Measurements from ENCODE around the gene DEGS2. TPM values are rescaled to one million over a fixed set of nuclear protein-coding genes. Genes with fewer than 3 reads are reported as not detected.

DEGS2 gene
- polyA plus RNA-seq, 2 of the 4 experiments (the other 2 are of a cell fraction): 0.93 to 2.3 TPM

DNA sequence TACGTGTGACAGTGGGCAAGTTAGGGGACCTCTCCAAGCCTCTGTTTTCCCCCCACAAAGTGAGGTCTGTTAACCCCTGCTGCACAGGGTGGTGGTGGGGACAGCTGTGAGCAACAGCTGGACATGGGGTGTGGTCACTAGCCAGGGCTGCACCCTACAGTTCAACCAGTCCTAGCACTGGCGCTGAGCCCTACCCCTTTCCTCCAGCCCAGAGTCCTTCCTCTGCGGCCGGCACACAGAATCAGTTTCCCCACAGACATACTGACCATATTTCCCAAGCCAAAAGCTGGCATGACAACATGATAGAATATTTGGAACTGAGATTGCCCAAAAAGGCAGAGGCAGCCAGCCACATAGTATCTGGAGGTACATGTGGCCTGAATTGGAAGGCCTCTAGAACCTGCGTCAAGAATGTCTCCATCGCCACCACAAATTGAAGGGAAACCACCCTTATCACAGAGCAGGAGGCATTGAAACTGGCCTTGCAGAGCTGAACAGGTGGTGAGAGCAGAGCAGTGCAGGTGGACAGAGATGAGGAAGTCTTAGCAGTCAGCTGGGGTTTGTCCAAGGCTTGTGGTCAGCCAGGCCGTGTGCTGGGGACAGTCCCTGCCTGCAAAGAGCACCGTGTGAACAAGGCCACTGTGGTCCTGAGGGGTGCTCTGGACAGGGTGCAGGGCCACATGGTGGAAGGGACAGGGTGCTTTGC is 21.2 kb downstream of the DEGS2 start (continued):
- TF ChIP-seq ATOH8 (CRISPR knock-in tag; IDR thresholded peaks at IDR 0.05; ENCODE audit: low read depth) (no peak), FOSB (CRISPR knock-in tag; IDR thresholded peaks at IDR 0.05) (no peak)

DNA sequence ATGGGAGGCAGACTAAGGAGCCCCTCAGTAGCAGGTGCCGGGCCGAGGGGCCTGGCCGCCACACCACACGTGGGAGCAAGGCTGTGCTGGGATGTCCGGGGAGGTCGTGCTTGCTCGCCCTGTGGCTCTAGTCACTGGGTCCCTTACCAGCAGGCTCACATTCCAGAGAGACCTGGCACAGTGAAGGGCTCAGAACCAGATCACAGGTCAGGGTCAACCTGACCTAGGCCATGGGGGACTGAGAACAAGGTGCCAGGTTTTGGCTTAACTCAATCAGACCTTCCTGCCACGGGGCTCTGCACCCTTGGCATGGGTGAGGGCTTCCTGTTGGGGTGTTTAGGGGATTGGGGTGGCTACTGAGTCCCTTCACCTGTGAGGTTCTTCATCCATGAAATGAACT is 22.3 kb downstream of the DEGS2 start:
- ChIA-PET POLR2A (no interaction called here), CTCF (interaction anchor here (0.5 to 1.4 kb wide), 2 partner anchors 32 to 56 kb away, joined by 3 to 4 read pairs; no protein-coding TSS in a partner anchor)
- TF ChIP-seq HOXB13 (CRISPR knock-in tag; IDR thresholded peaks at IDR 0.05; ENCODE audit: low read depth) (no peak), ZC3H11A (IDR thresholded peaks at IDR 0.05) (no peak), NFE2L2 (conservative IDR thresholded peaks at IDR 0.05; ENCODE audit: low read length) (no peak), POLR2AphosphoS2 (conservative IDR thresholded peaks at IDR 0.05; ENCODE audit: low read length) (no peak), FOSB (CRISPR knock-in tag; IDR thresholded peaks at IDR 0.05) (no peak), CBX8 (IDR thresholded peaks at IDR 0.05) (no peak), ZSCAN20 (CRISPR knock-in tag; IDR thresholded peaks at IDR 0.05) (no peak), JUNB (IDR thresholded peaks at IDR 0.05) (no peak), MAZ (IDR thresholded peaks at IDR 0.05; ENCODE audit: borderline replicate concordance, low read depth, low read length) (no peak), CHD4 (IDR thresholded peaks at IDR 0.05; ENCODE audit: borderline replicate concordance) (no peak), MAFK (IDR thresholded peaks at IDR 0.05; ENCODE audit: partially characterized antibody) (no peak), KDM1A (IDR thresholded peaks at IDR 0.05; ENCODE audit: low read depth) (no peak)
- TF ChIP-seq, protein P1, sequence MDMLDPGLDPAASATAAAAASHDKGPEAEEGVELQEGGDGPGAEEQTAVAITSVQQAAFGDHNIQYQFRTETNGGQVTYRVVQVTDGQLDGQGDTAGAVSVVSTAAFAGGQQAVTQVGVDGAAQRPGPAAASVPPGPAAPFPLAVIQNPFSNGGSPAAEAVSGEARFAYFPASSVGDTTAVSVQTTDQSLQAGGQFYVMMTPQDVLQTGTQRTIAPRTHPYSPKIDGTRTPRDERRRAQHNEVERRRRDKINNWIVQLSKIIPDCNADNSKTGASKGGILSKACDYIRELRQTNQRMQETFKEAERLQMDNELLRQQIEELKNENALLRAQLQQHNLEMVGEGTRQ (IDR thresholded peaks at IDR 0.05): no peak
- Histone ChIP-seq H3K4me2 (no peak overlapping the region), H3K4me1 (no peaks in the 10 kb centered on the region), H3K9me3 (no peaks in the 10 kb centered on the region), H3K27ac (no peak overlapping the region), H3K4me3 (no peak overlapping the region)
- FAIRE-seq (no peak), ATAC-seq (no peak), DNase-seq (ENCODE audit: low read depth in 1 of 2, low spot score in 1 of 2) (no peak)
- WGBS (ENCODE audit: missing lambda C conversion rate): 79% methylated on average over 8 of the region's 8 CpGs

DNA sequence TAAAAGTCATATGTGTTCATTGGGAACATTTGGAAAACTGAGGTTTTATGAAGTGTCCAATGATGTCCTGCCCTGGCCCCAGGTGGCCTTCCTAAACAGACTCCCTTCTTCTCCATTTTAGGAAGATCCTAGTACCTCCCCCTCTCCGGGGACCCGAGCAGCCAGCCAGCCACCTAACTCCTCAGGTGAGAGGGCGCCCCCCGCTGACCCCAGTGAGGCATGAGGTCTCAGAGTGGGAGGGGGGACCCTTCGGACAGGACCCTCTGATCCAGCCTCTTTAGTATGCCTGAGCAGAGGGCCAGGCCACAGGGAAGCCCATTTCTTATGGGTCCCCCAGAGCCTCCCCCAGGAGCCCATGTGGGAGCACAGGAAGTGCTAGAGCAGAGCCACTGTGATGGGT is 23.7 kb downstream of the DEGS2 start:
- POLR2A ChIA-PET: no interaction called here
- TF ChIP-seq SMC3 (IDR thresholded peaks at IDR 0.05): no peak
- no peak for TF ChIP-seq CHD4 (IDR thresholded peaks at IDR 0.05; ENCODE audit: borderline replicate concordance)
- no peak for TF ChIP-seq HDAC2 (IDR thresholded peaks at IDR 0.05)
- H3K4me1 ChIP-seq: no peaks in the 10 kb centered on the region
- no peak overlapping the region for H3K4me3 ChIP-seq
- FAIRE-seq (no peak), ATAC-seq (no peak), DNase-seq (ENCODE audit: low read depth in 1 of 2, low spot score in 1 of 2) (no peak)
- H3K4me2 ChIP-seq: no peak overlapping the region
- H3K9me3 ChIP-seq: no peaks in the 10 kb centered on the region
- WGBS (ENCODE audit: missing lambda C conversion rate): 67% methylated on average over 3 of the region's 5 CpGs
- CTCF ChIA-PET: interaction anchor here (0.5 to 1.3 kb wide), 3 partner anchors 14 to 240 kb away, joined by 3 to 4 read pairs (median 3); no protein-coding TSS in a partner anchor
- no peak overlapping the region for H3K27ac ChIP-seq

- no peak overlapping the region for H3K4me3 ChIP-seq
- DNase-seq (ENCODE audit: low read depth in 1 of 2, low spot score in 1 of 2): no peak
- ChIA-PET POLR2A (no interaction called here), CTCF (interaction anchor here (1.0 to 1.3 kb wide), 2 partner anchors 13 to 57 kb away, joined by 3 to 4 read pairs; no protein-coding TSS in a partner anchor)
- no peak overlapping the region for H3K4me2 ChIP-seq
- no peak for ATAC-seq
- TF ChIP-seq ZSCAN20 (CRISPR knock-in tag; IDR thresholded peaks at IDR 0.05) (no peak), BCL3 (IDR thresholded peaks at IDR 0.05) (no peak), MAZ (IDR thresholded peaks at IDR 0.05; ENCODE audit: borderline replicate concordance, low read depth, low read length) (no peak), E2F6 (IDR thresholded peaks at IDR 0.05; ENCODE audit: borderline replicate concordance, low read depth) (no peak), HOXB13 (CRISPR knock-in tag; IDR thresholded peaks at IDR 0.05; ENCODE audit: low read depth) (no peak), KDM5A (IDR thresholded peaks at IDR 0.05) (no peak), HEYL (CRISPR knock-in tag; IDR thresholded peaks at IDR 0.05) (no peak)
- no peak overlapping the region for H3K27ac ChIP-seq
- no peaks in the 10 kb centered on the region for H3K9me3 ChIP-seq
- FAIRE-seq: no peak
- H3K4me1 ChIP-seq: no peaks in the 10 kb centered on the region
- 87% methylated on average over 9 of the region's 9 CpGs for WGBS (ENCODE audit: missing lambda C conversion rate)
Observed at GRCh38 chr14:100135073-100135472, 24.4 kb downstream of the DEGS2 start.

All from A549 (cell line).